Testis (tissue), 3 donors: ENCODE results near the gene WIPF3. TPM values are rescaled to one million over a fixed set of nuclear protein-coding genes. Genes with fewer than 3 reads are reported as not detected.

Experiments used
- DNase-seq: peaks from one replicate; pipeline ENCODE4 v3.0.0-alpha.2; 2019
- H3K27ac ChIP-seq, 2 donors: fragments of 200-600 bp; sonication (generic); one replicate each; pipeline ENCODE4 v1.5.1; 2019
- H3K27me3 ChIP-seq: fragments of 200-600 bp; sonication (generic); one replicate; pipeline ENCODE4 v1.5.1; 2019
- H3K36me3 ChIP-seq: fragments of 200-600 bp; sonication (generic); one replicate; pipeline ENCODE4 v1.5.1; 2017; ENCODE audit warnings: low read depth; ENCODE audit errors: missing control alignments
- H3K4me1 ChIP-seq: fragments of 200-600 bp; sonication (generic); one replicate; pipeline ENCODE4 v1.5.1; 2019
- H3K4me3 ChIP-seq, 2 donors: fragments of 200-600 bp; sonication (generic); one replicate each; pipeline ENCODE4 v1.5.1; 2017 to 2019
- H3K9me3 ChIP-seq: fragments of 200-600 bp; sonication (generic); one replicate; pipeline ENCODE4 v1.5.1; 2017
- CTCF ChIP-seq, 3 experiments: fragments of 450-650 bp in 2 of 3; fragments of 200-600 bp in 1 of 3; sonication (generic) in 1 of 3; IDR thresholded peaks; one replicate each; pipeline ENCODE4 v1.5.1; 2016 to 2019; ENCODE audit warnings: antibody characterized with exemption in 3 of 3, mild to moderate bottlenecking in 2 of 3, moderate library complexity in 1 of 3
- POLR2A ChIP-seq: fragments of 450-650 bp; IDR thresholded peaks from one replicate; pipeline ENCODE4 v1.6.1; 2017; ENCODE audit warnings: antibody characterized with exemption, mild to moderate bottlenecking, moderate library complexity
- WGBS, 2 donors: methylation state at CpG; one replicate each; pipeline ENCODE4 v1.1.5; 2018; 5-methylcytosine and 5-hydroxymethylcytosine counted together
- intact Hi-C: fragments of 100-400 bp; cut with DNase I; formaldehyde crosslinking; loops from one replicate; pipeline ENCODE4 v1.15.1; 2023; ENCODE audit warnings: low total_unique reads
- polyA plus RNA-seq: library from polyadenylated mRNA; stranded (reverse); fragments of 350-450 nt; fragmentation: Illumina TruSeq; extraction: RNeasy Lipid Tissue Mini Kit (QIAGEN cat#74804); gene quantifications from one replicate; pipeline ENCODE4 v1.2.3, GENCODE V29; 2014; ENCODE audit warnings: low read depth, low replicate concordance; ENCODE audit not compliant: insufficient read depth
- total RNA-seq, 2 donors: library from RNA; depleted of rRNA; stranded (reverse); fragments of >200 nt; gene quantifications; one replicate each; pipeline ENCODE4 v1.2.3, GENCODE V29; 2016

Gene WIPF3
- total and polyA plus RNA-seq, 3 donors from 2014 or later: 42.7 to 110 (median 80.7) TPM

DNA sequence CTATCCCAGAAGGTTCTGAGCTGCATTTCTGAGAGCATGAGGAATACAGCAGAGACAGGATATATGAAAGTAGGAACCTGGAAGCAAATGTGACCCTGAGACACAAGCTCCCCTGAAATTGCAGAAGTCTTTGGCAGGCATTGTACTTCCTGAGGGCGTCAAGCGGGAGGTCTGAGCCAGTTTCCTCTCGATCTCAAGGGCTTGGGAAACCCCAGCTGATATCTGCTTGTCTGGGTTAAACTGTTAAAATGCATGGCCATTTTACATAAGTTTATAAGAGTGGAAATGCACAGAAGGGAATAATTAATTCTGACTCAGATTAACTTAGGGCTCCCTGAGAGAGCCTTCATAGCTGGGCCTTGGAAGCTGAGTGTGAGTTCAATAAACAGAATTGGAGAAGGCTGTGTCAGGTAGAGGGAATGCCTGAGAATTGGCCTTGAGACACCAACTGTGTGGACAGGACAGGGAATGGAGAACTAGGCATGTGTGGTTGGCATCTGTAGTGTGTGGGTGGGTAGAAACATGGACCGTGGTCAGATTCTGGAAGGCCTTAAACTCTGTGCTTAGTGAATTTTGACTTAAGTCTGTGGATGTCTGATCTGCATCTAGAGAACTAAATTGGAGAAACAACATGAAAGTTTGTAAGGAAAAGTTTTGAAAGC is 53.3 kb downstream of the WIPF3 start:
- H3K27ac ChIP-seq: peak overlapping the region; percentile 46 to 79

GRCh38 chr7:29860186-29860585 is 53.9 kb downstream of the WIPF3 start:
- H3K9me3 ChIP-seq: no peaks in the 10 kb centered on the region
- TF ChIP-seq CTCF (IDR thresholded peaks at IDR 0.05): no peak
- TF ChIP-seq POLR2A: no peak
- no peak for DNase-seq
- no peak overlapping the region for H3K4me3 ChIP-seq
- intact Hi-C loops: no loop called here
- H3K36me3 ChIP-seq: no peaks in the 10 kb centered on the region
- 81 to 90% methylated on average over 2 of the region's 2 CpGs for WGBS, 2 donors
- H3K27ac ChIP-seq: peak overlapping the region in 1 of 2 donors; percentile 46
- H3K27me3 ChIP-seq: no peaks in the 10 kb centered on the region
- peaks cover 57% of the 10 kb centered on the region for H3K4me1 ChIP-seq

More for the DNA sequence above, 53.3 kb downstream of the WIPF3 start:
- peak; percentile 40 for DNase-seq
- Histone ChIP-seq H3K4me3 (no peak overlapping the region), H3K4me1 (peaks cover 57% of the 10 kb centered on the region), H3K9me3 (no peaks in the 10 kb centered on the region), H3K36me3 (no peaks in the 10 kb centered on the region), H3K27me3 (no peaks in the 10 kb centered on the region)
- intact Hi-C loops: no loop called here
- WGBS, 2 donors: 21 to 53% methylated on average over 4 of the region's 4 CpGs
- TF ChIP-seq POLR2A (no peak), CTCF (IDR thresholded peaks at IDR 0.05) (no peak)

DNA sequence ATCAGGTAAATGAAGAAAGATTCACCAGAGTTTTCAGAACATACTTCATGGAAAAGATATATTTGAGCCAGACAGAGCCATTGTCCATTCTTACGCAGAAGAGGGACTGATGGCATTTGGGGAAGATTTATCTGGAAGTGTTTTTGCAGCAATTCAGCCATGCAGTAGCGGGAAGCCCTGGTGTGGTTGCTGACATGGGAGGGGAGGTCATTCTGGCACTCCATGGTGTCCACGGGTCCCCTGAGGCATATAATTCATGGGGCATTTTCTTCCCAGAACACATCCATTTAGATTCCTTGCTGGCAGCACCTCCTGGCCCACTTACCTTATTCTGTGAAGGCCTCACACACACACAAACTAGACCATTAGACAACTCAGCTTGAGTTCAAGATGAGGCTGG is 55.6 kb downstream of the WIPF3 start:
- intact Hi-C loops: no loop called here
- Histone ChIP-seq H3K36me3 (no peaks in the 10 kb centered on the region), H3K4me3 (no peak overlapping the region), H3K9me3 (no peaks in the 10 kb centered on the region), H3K4me1 (peaks cover 64% of the 10 kb centered on the region), H3K27me3 (no peaks in the 10 kb centered on the region), H3K27ac (no peak overlapping the region)
- DNase-seq: no peak
- TF ChIP-seq CTCF (IDR thresholded peaks at IDR 0.05) (no peak), POLR2A (no peak)
- 69 to 86% methylated on average over 3 of the region's 3 CpGs for WGBS, 2 donors

DNA sequence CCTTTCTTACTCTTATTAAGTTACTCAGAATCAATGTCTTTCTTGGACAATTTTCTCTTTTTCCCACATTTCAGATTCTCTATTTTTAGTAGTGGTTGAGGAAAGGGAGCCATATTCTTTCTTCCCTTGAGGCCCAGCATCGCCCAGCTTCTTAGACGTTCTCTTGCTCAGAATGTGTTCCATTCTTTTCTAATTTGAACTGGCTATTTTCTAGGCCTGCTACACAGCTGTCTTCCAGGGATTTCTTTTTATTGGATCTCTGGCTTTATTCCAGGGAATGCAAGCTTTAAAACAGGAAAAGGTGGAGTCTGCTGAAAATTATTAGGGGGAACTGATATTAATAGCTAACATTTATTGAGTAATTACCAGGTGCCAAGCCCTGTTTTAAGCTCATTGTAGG is 58.3 kb downstream of the WIPF3 start:
- no peaks in the 10 kb centered on the region for H3K27me3 ChIP-seq
- H3K9me3 ChIP-seq: no peaks in the 10 kb centered on the region
- H3K4me1 ChIP-seq: peaks cover 42% of the 10 kb centered on the region
- H3K36me3 ChIP-seq: no peaks in the 10 kb centered on the region
- intact Hi-C loops: no loop called here
- WGBS, 2 donors: 39 to 45% methylated on average over 2 of the region's 2 CpGs
- H3K4me3 ChIP-seq: no peak overlapping the region
- DNase-seq: no peak
- TF ChIP-seq POLR2A (no peak), CTCF (IDR thresholded peaks at IDR 0.05) (no peak)
- H3K27ac ChIP-seq: peak overlapping the region; percentile 73 to 79

DNA sequence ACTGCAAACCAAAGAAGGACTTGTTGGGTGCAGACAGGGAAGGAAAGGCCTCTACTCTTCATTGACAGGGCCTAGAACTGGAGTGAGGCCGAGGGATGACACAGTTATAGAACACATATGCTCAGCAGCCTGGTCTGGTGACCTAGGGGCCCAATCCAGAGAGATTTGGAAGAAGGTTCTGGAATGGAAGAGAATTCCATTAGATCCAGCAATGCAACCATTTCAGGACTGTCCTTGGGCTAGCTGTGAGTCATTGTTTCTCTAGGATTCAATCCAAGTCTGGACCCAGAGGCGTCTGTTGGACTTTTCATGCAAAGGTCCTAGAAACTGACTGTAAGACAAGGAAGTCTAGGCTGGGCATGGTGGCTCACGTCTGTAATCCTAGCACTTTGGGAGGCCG is 59.2 kb downstream of the WIPF3 start:
- intact Hi-C loops: no loop called here
- 51 to 56% methylated on average over 4 of the region's 4 CpGs for WGBS, 2 donors
- peak; percentile 63 for DNase-seq
- H3K27ac ChIP-seq: peak overlapping the region; percentile 73 to 79
- H3K36me3 ChIP-seq: no peaks in the 10 kb centered on the region
- H3K27me3 ChIP-seq: no peaks in the 10 kb centered on the region
- TF ChIP-seq CTCF (IDR thresholded peaks at IDR 0.05) (no peak), POLR2A (no peak)
- H3K4me3 ChIP-seq: no peak overlapping the region
- H3K9me3 ChIP-seq: no peaks in the 10 kb centered on the region
- peaks cover 34% of the 10 kb centered on the region for H3K4me1 ChIP-seq
